K562 (cell line): ENCODE data around the gene GINS3. TPM values are rescaled to one million over a fixed set of nuclear protein-coding genes. Genes with fewer than 3 reads are reported as not detected.

ENCODE experiments used
- ADNP ChIP-seq: fragments of 200-800 bp; sonication (Bioruptor generic); IDR thresholded peaks from 2 replicates; pipeline ENCODE4 v1.6.1; 2016; ENCODE audit warnings: missing genetic modification characterization, missing compliant biosample characterization
- DNMT1 ChIP-seq: fragments of 450-650 bp; IDR thresholded peaks from 2 replicates; pipeline ENCODE4 v1.6.1; 2016; ENCODE audit warnings: antibody characterized with exemption, mild to moderate bottlenecking
- HDAC2 ChIP-seq: fragments of 450-650 bp; IDR thresholded peaks from 2 replicates; pipeline ENCODE4 v1.6.1; 2016; ENCODE audit warnings: mild to moderate bottlenecking
- HES1 ChIP-seq: fragments of 450-650 bp; IDR thresholded peaks from 2 replicates; pipeline ENCODE4 v1.6.1; 2016; ENCODE audit warnings: low read depth, mild to moderate bottlenecking, moderate library complexity
- NCOA1 ChIP-seq: fragments of 450-650 bp; IDR thresholded peaks from 2 replicates; pipeline ENCODE4 v1.6.1; 2016; ENCODE audit warnings: low read depth
- PHTF2 ChIP-seq: fragments of 250-450 bp; sonication (Bioruptor Pico); IDR thresholded peaks from 2 replicates; pipeline ENCODE4 v1.5.0; 2021; ENCODE audit warnings: mild to moderate bottlenecking
- RCOR1 ChIP-seq, 2 experiments: IDR thresholded peaks; 2 replicates each; pipeline ENCODE4 v1.6.1; 2012; ENCODE audit warnings: low read depth in 2 of 2, low read length in 2 of 2, borderline replicate concordance in 1 of 2, improper control_type of control experiment in 1 of 2
- SMAD2 ChIP-seq: fragments of 150-350 bp; IDR thresholded peaks from 2 replicates; pipeline ENCODE4 v1.6.1; 2014; ENCODE audit warnings: low read depth, mild to moderate bottlenecking, low read length
- TOE1 ChIP-seq, 2 experiments: fragments of 450-650 bp in 1 of 2; sonication (generic) in 1 of 2; formaldehyde crosslinking in 1 of 2; IDR thresholded peaks; 2 replicates each; pipeline versions ENCODE4 v1.7.1 to v1.8.0; 2016 to 2022; ENCODE audit warnings: borderline replicate concordance in 2 of 2, mild to moderate bottlenecking in 2 of 2, antibody characterized with exemption in 1 of 2, inconsistent platforms in 1 of 2, low read depth in 1 of 2, missing genetic modification reagents in 1 of 2, moderate library complexity in 1 of 2
- ZBTB12 ChIP-seq: fragments of 250-450 bp; sonication (Bioruptor Pico); IDR thresholded peaks from 2 replicates; pipeline ENCODE4 v1.4.0; 2020
- ZNF134 ChIP-seq: fragments of 250-450 bp; sonication (Bioruptor Pico); conservative IDR thresholded peaks from 2 replicates; pipeline ENCODE4 v1.4.0; 2020
- ZNF212 ChIP-seq: fragments of 450-650 bp; formaldehyde crosslinking; IDR thresholded peaks from 2 replicates; pipeline ENCODE4 v1.4.0; 2020; ENCODE audit warnings: mild to moderate bottlenecking
- ZNF395 ChIP-seq: fragments of 200-800 bp; sonication (Bioruptor generic); IDR thresholded peaks from 2 replicates; pipeline ENCODE4 v1.6.1; 2017; ENCODE audit warnings: missing genetic modification characterization, missing compliant biosample characterization
- ZNF436 ChIP-seq: fragments of 250-450, 450-650 bp; sonication (Bioruptor Pico); formaldehyde crosslinking; IDR thresholded peaks from 2 replicates; pipeline ENCODE4 v1.7.0; 2020; ENCODE audit warnings: mild to moderate bottlenecking
- ZNF695 ChIP-seq: fragments of 450-650 bp; formaldehyde crosslinking; IDR thresholded peaks from 2 replicates; pipeline ENCODE4 v1.4.0; 2020; ENCODE audit warnings: mild to moderate bottlenecking, moderate library complexity
- polyA plus RNA-seq, 8 experiments: library from polyadenylated mRNA; depleted of rRNA in 4 of 8; stranded (reverse) in 5 of 8; unstranded in 3 of 8; fragments of >200 nt; fragmentation: Nextera tagmentation in 2 of 8; fragmentation: Illumina TruSeq in 1 of 8; extraction: Ambion mirVana in 2 of 8; extraction: Trizol in 1 of 8; gene quantifications; 2 replicates each; pipeline versions ENCODE4 v1.2.1 to v1.2.3, GENCODE V29; 2011 to 2014; ENCODE audit warnings: inconsistent platforms in 1 of 8, missing spikeins in 1 of 8
- total RNA-seq, 7 experiments: library from RNA; depleted of rRNA in 6 of 7; stranded (reverse); fragments of >200 nt in 6 of 7; fragmentation: Illumina TruSeq in 2 of 7; extraction: Trizol in 2 of 7; gene quantifications; 2 replicates each; pipeline versions ENCODE4 v1.2.1 to v1.2.3, GENCODE V29; 2011 to 2021; ENCODE audit warnings: low replicate concordance in 1 of 7
- TF ChIP-seq, protein P1 (sequence below): sonication (generic); formaldehyde crosslinking; IDR thresholded peaks from 2 replicates; pipeline ENCODE4 v1.8.0; 2022; ENCODE audit warnings: missing genetic modification reagents, mild to moderate bottlenecking, moderate library complexity, borderline replicate concordance
- TF ChIP-seq, protein P2 (sequence below): fragments of 250-450 bp; sonication (Bioruptor Pico); IDR thresholded peaks from 2 replicates; pipeline ENCODE4 v1.4.0; 2020; ENCODE audit warnings: mild to moderate bottlenecking, moderate library complexity

GINS3 gene
- total and polyA plus RNA-seq, 9 of the 15 experiments (the other 6 are each of a cell fraction or from before 2014, with no cell fraction given), result 17.8 to 31.9 (median 25.4) TPM

GRCh38 chr16:58392215-58393137, at the start of gene GINS3 (continued):
- TF ChIP-seq ZNF395 (CRISPR knock-in tag) (no peak), ADNP (tag) (no peak), HDAC2 (peak; percentile 79; the same call in 1 of the 2 replicates), SMAD2 (no peak), ZNF695 (CRISPR knock-in tag) (no peak), ZNF436 (CRISPR knock-in tag) (no peak), NCOA1 (peak; percentile 44; the same call in 1 of the 2 replicates), HES1 (no peak), ZBTB12 (CRISPR knock-in tag) (peak; percentile 40; the same call in 1 of the 2 replicates), RCOR1 (IDR thresholded peaks at IDR 0.05; ENCODE audit: borderline replicate concordance in 1 of 2, low read depth in 2 of 2, low read length in 2 of 2) (peak in 1 of 2 experiments; percentile 70; a peak in 1 of 4 replicates), ZNF212 (no peak), TOE1 (IDR thresholded peaks at IDR 0.05; ENCODE audit: borderline replicate concordance) (peak; percentile 94), TOE1 (CRISPR knock-in tag; IDR thresholded peaks at IDR 0.05; ENCODE audit: borderline replicate concordance, low read depth) (no peak), PHTF2 (CRISPR knock-in tag) (no peak), DNMT1 (peak; percentile 72; the same call in 1 of the 2 replicates), ZNF134 (CRISPR knock-in tag) (no peak)
- TF ChIP-seq, protein P1, sequence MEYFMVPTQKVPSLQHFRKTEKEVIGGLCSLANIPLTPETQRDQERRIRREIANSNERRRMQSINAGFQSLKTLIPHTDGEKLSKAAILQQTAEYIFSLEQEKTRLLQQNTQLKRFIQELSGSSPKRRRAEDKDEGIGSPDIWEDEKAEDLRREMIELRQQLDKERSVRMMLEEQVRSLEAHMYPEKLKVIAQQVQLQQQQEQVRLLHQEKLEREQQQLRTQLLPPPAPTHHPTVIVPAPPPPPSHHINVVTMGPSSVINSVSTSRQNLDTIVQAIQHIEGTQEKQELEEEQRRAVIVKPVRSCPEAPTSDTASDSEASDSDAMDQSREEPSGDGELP (CRISPR knock-in tag), result peak; percentile 83
- TF ChIP-seq, protein P2, sequence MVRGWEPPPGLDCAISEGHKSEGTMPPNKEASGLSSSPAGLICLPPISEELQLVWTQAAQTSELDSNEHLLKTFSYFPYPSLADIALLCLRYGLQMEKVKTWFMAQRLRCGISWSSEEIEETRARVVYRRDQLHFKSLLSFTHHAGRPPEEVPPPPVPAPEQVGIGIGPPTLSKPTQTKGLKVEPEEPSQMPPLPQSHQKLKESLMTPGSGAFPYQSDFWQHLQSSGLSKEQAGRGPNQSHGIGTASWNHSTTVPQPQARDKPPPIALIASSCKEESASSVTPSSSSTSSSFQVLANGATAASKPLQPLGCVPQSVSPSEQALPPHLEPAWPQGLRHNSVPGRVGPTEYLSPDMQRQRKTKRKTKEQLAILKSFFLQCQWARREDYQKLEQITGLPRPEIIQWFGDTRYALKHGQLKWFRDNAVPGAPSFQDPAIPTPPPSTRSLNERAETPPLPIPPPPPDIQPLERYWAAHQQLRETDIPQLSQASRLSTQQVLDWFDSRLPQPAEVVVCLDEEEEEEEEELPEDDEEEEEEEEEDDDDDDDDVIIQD (CRISPR knock-in tag), result no peak
